Parathyroid adenoma (tissue), 2 donors: ENCODE data around the gene COPB2.
"Not testable (repeated sequence)": the region's sequence is repeated elsewhere in the genome, so short reads cannot be mapped to it uniquely, and the experiment has no call there.

ENCODE experiments used
- H2AFZ ChIP-seq: fragments of 300-600 bp; sonication (generic); one replicate; pipeline ENCODE4 v1.7.0; 2017; ENCODE audit warnings: antibody characterized with exemption, mild to moderate bottlenecking
- H3K27ac ChIP-seq: fragments of 300-600 bp; sonication (generic); one replicate; pipeline ENCODE4 v1.7.0; 2017
- H3K27me3 ChIP-seq: fragments of 300-600 bp; sonication (generic); one replicate; pipeline ENCODE4 v1.7.0; 2017; ENCODE audit warnings: low read length; ENCODE audit not compliant: control insufficient read depth, insufficient read depth
- H3K36me3 ChIP-seq: fragments of 300-600 bp; sonication (generic); one replicate; pipeline ENCODE4 v1.7.0; 2017; ENCODE audit warnings: low read length; ENCODE audit not compliant: control insufficient read depth, insufficient read depth
- H3K4me1 ChIP-seq: fragments of 300-600 bp; sonication (generic); one replicate; pipeline ENCODE4 v1.7.0; 2017; ENCODE audit warnings: control low read depth
- H3K4me2 ChIP-seq: fragments of 300-600 bp; sonication (generic); one replicate; pipeline ENCODE4 v1.7.0; 2017; ENCODE audit warnings: low read length
- H3K4me3 ChIP-seq: fragments of 300-600 bp; sonication (generic); one replicate; pipeline ENCODE4 v1.7.0; 2017; ENCODE audit warnings: low read depth, low read length
- H3K79me2 ChIP-seq: fragments of 300-600 bp; sonication (generic); one replicate; pipeline ENCODE4 v1.7.0; 2017; ENCODE audit warnings: control low read depth
- H3K9ac ChIP-seq: fragments of 300-600 bp; sonication (generic); one replicate; pipeline ENCODE4 v1.7.0; 2017; ENCODE audit warnings: mild to moderate bottlenecking
- H3K9me3 ChIP-seq: fragments of 300-600 bp; sonication (generic); one replicate; pipeline ENCODE4 v1.7.0; 2017; ENCODE audit warnings: low read length; ENCODE audit not compliant: control insufficient read depth
- TF ChIP-seq, protein P1 (sequence below): fragments of 300-600 bp; sonication (generic); IDR thresholded peaks from one replicate; pipeline ENCODE4 v1.7.0; 2017; ENCODE audit warnings: antibody characterized with exemption, mild to moderate bottlenecking
- donor health status: primary hyperparathyroidism.

COPB2 gene

DNA sequence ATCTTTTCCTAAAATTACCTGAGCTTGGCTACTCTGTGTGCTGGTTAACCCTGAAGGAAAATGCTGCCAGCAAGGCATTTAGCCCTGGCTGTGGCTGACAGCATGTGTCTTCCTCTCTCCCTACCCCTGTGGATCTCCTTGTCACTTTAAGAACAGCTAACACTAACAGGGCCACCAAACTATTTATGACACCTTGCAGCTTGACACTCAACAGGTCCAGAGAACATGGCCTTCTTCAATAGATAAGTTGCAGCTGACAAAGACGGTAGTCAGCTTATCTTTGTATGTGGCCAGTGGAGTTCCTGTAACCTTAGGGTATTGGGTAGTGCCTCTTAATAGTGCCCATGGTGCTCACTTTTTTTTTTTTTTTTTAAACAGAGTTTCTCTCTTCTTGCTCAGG is 32.0 kb upstream of the COPB2 start:
- TF ChIP-seq, protein P1, sequence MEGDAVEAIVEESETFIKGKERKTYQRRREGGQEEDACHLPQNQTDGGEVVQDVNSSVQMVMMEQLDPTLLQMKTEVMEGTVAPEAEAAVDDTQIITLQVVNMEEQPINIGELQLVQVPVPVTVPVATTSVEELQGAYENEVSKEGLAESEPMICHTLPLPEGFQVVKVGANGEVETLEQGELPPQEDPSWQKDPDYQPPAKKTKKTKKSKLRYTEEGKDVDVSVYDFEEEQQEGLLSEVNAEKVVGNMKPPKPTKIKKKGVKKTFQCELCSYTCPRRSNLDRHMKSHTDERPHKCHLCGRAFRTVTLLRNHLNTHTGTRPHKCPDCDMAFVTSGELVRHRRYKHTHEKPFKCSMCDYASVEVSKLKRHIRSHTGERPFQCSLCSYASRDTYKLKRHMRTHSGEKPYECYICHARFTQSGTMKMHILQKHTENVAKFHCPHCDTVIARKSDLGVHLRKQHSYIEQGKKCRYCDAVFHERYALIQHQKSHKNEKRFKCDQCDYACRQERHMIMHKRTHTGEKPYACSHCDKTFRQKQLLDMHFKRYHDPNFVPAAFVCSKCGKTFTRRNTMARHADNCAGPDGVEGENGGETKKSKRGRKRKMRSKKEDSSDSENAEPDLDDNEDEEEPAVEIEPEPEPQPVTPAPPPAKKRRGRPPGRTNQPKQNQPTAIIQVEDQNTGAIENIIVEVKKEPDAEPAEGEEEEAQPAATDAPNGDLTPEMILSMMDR = no peak
- Histone ChIP-seq H2AFZ (no peak overlapping the region), H3K9ac (no peak overlapping the region), H3K79me2 (peaks cover 2% of the 10 kb centered on the region), H3K4me2 (no peak overlapping the region), H3K4me1 (no peaks in the 10 kb centered on the region), H3K27ac (no peak overlapping the region), H3K27me3 (no peaks in the 10 kb centered on the region), H3K9me3 (no peaks in the 10 kb centered on the region), H3K36me3 (no peaks in the 10 kb centered on the region), H3K4me3 (no peak overlapping the region)

DNA sequence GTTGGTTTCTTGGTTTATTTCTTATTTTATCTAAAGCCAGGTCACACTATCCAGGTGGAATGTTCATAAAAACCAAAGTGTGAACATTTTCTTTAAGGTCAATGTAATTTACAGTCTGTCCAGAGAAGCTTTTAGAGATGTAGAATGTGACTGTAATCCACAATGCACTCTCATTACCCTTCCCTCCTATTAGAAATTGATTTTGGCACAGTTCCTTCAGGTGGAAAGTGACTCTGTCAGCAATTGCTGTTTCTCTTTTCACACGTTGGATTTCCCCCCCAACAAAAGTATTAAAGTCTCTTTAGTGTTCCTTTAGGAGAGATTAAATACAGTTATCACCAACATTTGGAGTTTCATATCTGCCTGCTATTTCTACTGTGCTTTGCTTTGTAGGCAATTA is 31.6 kb upstream of the COPB2 start:
- H3K79me2 ChIP-seq = peaks cover 2% of the 10 kb centered on the region
- TF ChIP-seq, protein P1 = no peak
- no peak overlapping the region for H3K4me3 ChIP-seq
- H3K27me3 ChIP-seq = no peaks in the 10 kb centered on the region
- no peak overlapping the region for H3K9ac ChIP-seq
- no peaks in the 10 kb centered on the region for H3K36me3 ChIP-seq
- H3K4me2 ChIP-seq = no peak overlapping the region
- no peak overlapping the region for H3K27ac ChIP-seq
- H3K4me1 ChIP-seq = no peaks in the 10 kb centered on the region
- H3K9me3 ChIP-seq = no peaks in the 10 kb centered on the region
- H2AFZ ChIP-seq = no peak overlapping the region

DNA sequence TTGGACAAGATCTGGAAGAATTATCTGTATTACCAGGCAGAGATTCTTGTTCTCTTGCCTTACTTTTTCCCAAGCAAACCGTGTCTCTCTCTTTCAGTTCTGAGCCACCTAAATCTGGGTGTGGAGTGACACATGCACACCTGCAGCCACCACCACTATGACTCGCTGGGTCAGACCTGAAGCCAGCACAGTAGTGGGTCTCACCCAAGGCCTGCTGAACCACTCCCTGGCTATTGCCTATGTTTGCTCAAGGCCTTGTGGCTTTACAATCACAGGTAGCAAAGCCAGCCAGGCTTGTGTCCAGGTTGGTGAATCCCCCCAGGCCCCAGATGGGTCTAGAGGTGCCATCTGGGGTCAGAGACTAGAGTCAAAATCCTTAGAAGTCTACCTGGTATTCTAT is 28.7 kb upstream of the COPB2 start:
- no peak overlapping the region for H3K9ac ChIP-seq
- no peak overlapping the region for H3K4me3 ChIP-seq
- H2AFZ ChIP-seq = no peak overlapping the region
- no peaks in the 10 kb centered on the region for H3K27me3 ChIP-seq
- H3K4me1 ChIP-seq = no peaks in the 10 kb centered on the region
- no peaks in the 10 kb centered on the region for H3K36me3 ChIP-seq
- peaks cover 5% of the 10 kb centered on the region for H3K79me2 ChIP-seq
- no peak overlapping the region for H3K4me2 ChIP-seq
- H3K9me3 ChIP-seq = no peaks in the 10 kb centered on the region
- H3K27ac ChIP-seq = no peak overlapping the region
- TF ChIP-seq, protein P1 = no peak

DNA sequence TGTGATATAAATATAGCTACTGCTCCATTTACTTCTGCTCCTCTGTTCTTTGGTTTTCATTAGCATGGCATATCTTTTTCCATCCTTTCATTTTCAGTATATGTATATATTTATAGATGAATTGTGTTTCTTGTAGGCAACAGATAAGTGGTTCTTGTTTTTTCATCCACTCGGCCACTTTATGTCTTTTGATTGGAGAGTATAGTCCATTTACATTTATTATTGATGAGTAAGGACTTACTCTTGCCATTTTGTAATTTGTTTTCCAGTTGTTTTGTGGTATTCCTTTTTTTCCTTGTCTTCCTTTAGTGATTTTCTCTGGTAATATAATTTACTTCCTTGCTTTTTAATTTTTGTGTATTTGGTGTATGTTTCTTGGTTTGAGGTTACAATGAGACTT is 26.8 kb upstream of the COPB2 start:
- no peaks in the 10 kb centered on the region for H3K9me3 ChIP-seq
- peaks cover 5% of the 10 kb centered on the region for H3K79me2 ChIP-seq
- TF ChIP-seq, protein P1 = no peak
- H2AFZ ChIP-seq = no peak overlapping the region
- H3K9ac ChIP-seq = no peak overlapping the region
- no peaks in the 10 kb centered on the region for H3K36me3 ChIP-seq
- H3K27me3 ChIP-seq = no peaks in the 10 kb centered on the region
- H3K4me3 ChIP-seq = no peak overlapping the region
- H3K4me1 ChIP-seq = no peaks in the 10 kb centered on the region
- no peak overlapping the region for H3K4me2 ChIP-seq
- no peak overlapping the region for H3K27ac ChIP-seq

DNA sequence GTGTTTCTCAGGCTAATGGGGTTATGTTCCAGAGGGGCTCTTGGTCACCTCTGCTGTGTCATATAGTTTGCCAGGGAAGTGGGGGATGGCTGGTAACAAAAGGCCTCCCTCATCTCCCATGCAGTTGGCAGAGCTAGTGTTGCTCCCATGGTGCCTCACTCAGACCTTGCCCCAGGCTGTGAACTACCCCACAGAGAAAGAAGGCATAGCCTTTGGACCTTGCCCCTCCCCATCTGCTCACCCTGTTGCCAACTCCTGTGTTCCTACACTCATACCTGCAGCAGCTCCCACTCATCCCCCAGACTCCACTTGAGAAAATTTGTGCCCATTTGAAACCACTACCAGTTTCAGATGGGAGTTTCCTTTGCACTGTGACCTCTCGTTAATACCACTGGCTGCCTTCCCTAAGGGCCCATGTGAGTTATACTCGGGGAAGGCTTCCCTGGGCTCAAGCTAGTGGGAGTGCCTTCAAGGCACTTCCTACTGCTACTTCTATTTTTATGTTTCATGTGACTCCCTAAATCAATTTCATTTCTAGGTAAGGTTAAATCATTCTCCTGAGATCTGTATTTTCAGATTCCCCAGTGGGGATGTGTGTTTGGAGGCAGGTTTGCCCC is 25.3 kb upstream of the COPB2 start:
- Histone ChIP-seq H3K36me3 (no peaks in the 10 kb centered on the region), H3K4me1 (no peaks in the 10 kb centered on the region), H3K4me3 (no peak overlapping the region), H3K4me2 (no peak overlapping the region), H3K9me3 (no peaks in the 10 kb centered on the region), H2AFZ (no peak overlapping the region), H3K27ac (no peak overlapping the region), H3K9ac (no peak overlapping the region), H3K27me3 (no peaks in the 10 kb centered on the region), H3K79me2 (peaks cover 5% of the 10 kb centered on the region)
- TF ChIP-seq, protein P1 = no peak

DNA sequence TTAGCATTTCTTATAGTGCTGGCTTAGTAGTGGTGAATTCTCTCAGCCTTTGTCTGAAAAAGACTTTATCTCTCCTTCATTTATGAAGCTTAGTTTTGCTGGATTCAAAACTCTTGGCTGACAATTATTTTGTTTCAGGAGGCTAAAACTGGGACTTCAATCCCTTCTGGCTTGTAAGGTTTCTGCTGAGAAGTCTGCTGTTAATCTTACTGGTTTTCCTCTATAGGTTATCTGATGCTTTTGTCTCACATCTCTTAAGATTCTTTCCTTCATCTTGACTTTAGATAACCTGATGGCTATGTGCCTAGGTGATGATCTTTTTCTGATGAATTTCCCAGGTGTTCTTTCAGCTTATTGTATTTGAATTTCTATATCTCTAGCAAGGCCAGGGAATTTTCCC is 23.4 kb upstream of the COPB2 start:
- H3K79me2 ChIP-seq, H3K9me3 ChIP-seq, H2AFZ ChIP-seq, H3K36me3 ChIP-seq, H3K27ac ChIP-seq, H3K4me1 ChIP-seq, H3K4me2 ChIP-seq, H3K27me3 ChIP-seq, H3K4me3 ChIP-seq, H3K9ac ChIP-seq: not testable (repeated sequence)

DNA sequence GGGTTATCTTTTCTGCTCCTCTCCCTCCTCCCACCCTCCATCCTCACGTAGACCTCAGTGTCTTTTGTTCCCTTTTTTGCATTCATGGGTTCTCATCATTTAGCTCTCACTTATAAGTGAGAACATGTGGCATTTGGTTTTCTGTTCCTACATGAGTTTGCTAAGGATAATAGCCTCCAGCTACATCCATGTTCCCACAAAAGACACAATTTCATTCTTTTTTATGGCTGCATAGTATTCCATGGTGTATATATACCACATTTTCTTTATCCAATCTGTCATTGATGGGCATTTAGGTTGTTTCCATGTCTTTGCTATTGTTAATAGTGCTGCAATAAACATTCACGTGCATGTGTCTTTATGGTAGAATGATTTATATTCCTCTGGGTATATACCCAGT is 11.7 kb upstream of the COPB2 start:
- not testable (repeated sequence) for H3K4me1 ChIP-seq, H3K27ac ChIP-seq, H3K9me3 ChIP-seq

More for the DNA sequence above, 11.7 kb upstream of the COPB2 start:
- not testable (repeated sequence) for H3K9ac ChIP-seq, H3K36me3 ChIP-seq, H3K4me2 ChIP-seq, H2AFZ ChIP-seq, H3K27me3 ChIP-seq, H3K4me3 ChIP-seq
- H3K79me2 ChIP-seq = peaks cover 36% of the 10 kb centered on the region
